ENCODE data around the gene RELL1.
A peak's percentile ranks its signal among the peaks of the same experiment; 100 is the strongest.

Gene RELL1

DNA sequence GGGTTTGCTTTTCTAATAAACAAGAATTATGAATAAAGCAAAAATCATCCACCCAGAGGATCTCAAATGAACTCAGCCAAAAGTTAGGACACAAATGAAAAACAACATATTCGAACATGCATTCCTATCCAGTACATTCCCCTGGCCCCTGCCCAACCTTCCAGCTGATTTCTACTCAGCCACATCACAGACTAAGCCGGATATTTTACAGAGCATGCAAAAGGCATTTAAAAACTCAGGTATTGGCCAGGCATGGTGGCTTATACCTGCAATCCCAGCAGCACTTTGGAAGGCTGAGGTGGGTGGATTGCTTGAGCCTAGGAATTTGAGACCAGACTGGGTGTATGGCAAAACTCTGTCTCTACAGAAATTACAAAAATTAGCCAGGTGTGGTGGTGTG, 54.6 kb downstream of the RELL1 start:
- DNase-seq: no peak

DNA sequence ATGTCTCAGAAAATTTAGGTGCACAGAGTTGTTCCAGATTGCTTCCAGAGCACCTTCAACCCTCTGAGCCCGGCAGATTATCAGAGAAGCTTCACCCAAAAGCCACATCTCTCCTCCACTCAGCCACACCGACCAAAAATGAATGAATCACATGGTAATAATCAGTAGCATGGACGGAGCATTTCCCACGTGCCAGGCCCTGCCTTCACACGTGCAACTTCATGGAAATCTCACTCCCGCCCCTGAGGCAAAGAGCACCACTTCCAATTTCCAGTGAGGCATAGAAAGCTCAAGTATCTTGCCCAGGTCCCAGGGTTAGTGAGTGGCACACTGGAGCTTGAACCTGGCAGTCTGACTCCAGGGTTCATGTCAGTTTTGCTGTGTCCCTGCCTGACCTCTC, 56.5 kb downstream of the RELL1 start:
- DNase-seq: no peak

DNA sequence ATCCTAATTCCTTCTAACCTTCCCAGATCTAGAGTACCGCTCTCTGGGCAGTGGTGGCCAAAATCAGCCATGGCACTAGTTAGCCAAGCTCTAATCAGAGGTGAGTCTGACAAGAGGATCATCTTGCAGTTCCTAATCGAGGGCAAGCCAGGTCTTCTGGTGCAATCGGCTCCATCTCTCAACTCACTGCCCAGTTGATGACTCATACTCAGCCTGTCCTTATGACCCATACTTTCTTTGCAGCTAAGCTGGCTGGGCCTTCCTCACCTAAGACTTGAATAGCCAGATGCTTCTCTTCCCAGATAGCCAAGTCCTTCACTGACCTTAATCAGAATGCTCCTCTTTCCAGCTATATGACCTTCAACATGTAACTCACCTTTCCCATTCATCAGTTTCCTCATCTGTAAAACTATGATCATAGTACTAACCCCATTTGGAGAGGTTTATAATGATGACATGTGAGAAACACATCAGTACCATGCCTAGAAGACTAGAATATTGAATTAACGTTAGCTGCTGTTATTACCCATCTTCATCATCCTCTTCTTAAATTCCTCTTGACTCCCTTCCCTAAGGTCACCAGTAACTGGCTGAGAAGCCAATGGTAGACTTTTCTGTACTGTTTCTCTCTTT, 57.1 kb downstream of the RELL1 start:
- DNase-seq: no peak

DNA sequence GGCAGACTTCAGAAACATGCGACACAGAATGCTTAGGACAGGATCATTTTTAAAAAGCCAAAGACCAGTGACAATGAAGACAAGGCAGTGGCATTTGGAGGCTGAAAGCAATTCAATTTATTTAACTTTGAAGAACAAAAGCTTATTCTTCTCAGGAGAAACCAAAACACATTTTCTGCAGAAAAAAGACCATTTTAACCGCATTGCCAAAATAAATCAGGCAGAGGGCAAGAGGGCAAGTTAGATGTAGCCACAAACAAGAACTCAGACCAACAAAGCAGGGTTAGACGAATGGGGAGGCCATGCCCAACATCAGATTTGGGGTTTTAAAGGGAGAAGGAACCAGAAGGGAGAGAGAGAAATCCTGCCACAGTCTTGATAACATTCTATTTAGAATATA, 58.9 kb downstream of the RELL1 start:
- DNase-seq: no peak

DNA sequence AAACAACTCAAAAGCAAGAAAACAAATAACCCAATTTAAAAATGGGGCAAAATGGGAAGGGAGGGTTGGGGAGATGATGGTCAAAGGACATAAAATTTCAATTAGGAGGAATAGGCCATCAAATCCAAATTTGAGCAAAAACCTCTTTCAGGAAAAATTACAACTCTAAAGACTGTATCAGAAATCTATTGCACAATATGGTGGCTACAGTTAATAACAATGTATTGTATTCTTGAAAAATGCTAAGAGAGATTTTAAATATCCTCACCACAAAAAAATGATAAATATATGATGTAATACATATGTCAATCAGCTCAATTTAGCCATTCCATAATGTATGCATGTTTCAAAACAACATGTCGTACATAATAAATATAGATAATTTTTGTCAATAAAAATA, 60.7 kb downstream of the RELL1 start:
- DNase-seq: no peak

DNA sequence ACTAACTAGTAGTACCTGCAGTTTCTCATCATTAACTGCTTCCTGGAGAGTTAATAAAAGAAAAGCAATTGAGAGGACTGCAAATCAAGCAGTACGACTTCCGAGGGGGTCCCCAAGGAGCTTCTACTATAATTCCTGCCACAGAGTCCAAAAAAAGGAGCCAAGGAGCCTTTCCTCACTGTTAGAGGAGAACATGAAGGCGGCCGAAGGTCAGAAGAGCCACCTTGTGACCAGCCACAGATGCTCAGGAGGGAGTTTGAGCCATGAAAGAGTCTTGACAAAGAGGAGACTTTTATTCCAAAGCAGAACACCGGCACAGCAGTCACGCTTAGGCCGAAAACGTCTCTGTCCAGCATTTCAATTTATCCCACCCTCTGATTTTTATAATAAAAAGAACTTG, 62.2 kb downstream of the RELL1 start:
- DNase-seq: no peak

DNA sequence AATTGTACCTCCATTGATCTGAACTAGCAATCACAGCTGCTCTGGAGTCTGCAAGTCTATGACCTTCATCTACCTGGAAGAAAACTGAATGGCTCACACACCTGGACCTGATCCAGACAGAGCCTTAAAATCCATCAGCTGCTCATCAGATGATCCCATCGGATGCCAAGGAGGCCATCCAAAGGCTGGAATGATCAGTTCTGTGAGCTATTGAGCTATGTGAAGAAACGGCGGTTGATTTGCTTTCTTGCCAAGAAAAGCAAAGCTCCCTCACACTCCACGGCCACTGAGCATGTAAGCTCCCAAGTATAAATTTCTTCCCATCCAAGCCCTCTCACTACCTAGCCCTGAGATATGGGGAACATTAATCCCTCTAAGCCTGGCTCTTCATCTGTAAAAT, 63.1 kb downstream of the RELL1 start:
- DNase-seq: no peak

DNA sequence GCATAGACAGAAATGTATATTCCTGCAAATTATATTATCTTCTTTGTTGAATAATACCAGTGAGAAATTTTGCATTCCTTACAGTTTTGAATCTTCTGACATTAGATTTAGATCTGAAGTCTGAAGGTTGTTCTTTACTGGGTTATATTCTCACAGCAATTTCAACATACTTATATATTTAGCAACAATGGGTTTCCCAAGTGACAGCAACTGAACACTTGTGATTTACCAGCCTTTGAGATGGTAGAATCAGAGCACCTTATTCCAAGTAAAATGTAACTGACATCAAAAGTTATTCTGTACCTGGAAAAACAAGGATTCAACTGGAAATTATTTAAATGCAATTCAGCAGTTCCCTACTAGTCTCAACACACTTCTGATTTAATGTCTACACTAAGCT, 66.0 kb downstream of the RELL1 start:
- no peak for DNase-seq

DNA sequence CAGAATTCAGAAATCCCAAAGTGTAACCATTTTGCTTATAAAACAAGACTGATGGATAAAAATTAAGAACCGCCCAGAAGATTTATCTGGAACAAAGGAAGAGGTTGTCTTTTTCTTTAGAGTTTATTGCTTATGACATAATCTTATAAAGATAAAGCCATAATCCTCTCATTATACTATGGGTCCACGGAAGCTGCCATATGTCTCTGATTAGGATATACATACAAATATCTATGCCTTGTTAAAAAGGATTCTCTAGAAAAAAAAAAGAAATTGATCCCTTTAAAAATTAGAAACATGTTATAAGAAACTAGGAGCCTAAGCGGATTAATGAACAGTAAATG, 70.5 kb downstream of the RELL1 start:
- no peak for DNase-seq

DNA sequence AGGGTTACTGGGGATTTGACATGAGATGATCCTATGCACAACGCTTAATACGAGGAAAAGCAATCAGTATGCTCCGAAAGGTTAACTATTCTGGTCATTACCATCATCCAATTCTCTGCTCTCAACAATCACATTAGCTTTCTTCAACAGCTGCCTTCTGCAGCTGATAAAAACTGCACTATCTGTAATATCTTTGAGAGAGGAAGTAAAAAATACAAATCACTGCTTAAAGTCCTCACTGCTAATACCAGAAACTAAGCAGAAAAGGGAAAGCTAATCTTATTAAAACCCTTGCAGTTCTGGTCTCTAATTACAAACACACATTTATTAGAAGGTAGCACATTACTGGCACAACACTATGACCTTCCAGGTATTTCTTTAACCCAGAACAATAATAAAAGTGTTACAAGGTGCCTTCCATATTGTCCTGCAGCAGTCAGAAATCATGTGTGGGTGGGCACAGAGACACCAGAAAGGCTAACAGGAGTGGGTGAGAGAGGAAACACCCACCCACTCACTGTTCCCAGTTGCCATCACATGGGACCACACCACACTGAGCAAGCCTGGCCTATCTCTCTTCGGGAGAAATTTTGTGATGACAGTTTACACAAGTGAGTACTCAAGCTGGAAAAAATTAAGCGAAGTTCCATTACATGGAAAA, 71.0 kb downstream of the RELL1 start:
- DNase-seq: no peak

DNA sequence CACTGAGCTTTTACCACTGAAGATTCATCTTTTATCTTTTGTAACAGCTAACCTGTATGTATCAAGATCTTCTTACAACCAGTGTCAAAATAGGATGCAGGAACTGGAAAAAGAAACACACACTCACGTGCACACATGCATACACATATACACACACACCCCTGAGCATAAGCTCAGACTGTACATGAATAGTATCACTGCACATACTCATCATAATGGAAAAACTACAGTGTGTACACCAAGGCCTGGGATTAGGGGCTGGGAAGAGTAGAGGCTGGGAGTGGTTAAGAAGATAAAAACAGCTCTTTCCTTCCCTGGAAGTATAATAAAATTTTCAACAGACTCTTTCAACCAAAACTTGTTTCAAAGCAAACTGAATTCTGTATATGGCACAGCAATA, 73.4 kb downstream of the RELL1 start:
- DNase-seq: no peak

DNA sequence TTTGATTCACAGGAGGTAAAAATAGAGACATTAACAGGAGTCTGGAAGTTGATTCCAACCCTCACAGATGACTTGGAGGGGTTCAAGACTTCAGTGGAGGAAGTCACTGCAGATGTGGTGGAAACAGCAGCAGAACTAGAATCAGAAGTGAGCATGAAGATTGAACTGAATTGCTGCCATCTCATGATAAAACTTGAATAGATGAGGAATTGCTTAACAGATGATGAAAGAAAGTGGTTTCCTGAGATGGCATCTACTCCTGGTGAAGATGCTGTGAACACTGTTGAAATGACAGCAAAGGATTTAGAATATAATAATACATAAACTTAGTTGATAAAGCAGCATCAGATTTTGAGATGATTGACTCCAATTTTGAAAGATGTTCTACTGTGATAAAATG, 76.5 kb downstream of the RELL1 start:
- no peak for DNase-seq

DNA sequence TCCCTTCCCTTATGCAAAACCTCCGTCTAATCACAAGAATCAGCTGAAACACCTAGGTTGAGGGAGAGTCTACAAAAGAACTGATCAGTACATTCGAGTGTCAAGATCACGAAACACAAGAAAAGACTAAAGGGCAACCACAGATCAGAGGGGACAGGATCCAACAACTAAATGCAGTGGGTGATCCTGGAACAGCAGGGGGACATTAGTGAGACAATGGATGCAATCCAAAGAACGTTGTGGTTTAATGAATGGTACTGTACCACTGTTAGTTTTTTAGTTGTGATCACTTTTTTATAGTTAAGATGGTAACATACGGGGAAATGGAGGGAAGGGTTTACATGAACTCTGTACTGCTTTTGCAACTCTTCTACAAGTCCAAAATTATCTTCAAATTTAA, 79.2 kb downstream of the RELL1 start:
- DNase-seq: no peak

DNA sequence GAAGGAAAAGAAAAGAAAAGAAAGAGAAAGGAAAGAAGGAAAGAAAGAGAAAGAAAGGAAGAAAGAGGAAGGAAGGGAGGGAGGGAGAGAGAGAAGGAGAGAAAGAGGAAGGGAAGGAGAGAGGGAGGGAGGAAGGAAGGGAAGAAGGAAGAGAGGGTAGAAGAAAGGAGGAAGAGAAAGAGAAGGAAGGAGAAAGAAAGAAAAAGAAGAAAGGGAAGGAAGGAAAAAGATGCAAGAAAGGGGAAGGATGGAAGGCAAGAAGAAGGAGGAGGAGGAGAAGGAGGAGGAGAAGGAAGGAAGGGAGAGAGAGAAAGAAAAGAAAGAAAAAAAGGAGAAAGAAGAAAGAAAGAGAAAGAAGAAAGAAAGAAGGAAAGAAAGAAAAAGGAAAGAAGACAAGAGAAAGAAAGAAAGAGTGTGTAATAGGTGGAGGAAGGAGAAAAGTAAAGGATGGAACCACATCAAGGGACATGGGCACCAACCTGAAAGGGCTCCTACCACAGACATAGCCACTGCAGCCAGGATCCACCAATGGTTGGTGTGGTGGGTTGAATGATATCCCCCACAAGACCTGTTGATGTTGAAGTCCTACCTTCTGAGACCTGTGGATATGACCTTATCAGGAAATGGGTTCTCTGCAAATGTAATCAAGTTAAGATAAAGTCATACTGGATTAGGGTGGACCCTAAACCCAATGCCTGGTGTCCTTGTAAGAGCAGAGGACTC, 80.2 kb downstream of the RELL1 start:
- DNase-seq: no peak

DNA sequence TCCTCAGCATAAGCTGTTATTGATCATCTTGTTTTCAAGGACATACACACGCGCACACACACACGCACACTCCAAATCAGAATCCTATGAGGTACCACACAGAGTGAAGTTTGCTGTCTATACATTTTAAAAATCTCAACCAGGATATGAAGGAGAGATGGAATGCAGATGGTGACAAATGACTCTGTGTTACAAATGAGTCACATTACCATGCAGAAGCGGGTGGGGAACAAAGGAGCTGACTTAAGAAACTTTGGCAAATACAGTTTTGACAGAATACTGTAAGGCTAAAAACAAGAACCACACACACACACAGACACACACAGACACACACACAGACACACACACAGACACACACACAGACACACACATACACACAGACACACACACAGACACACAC, 81.7 kb downstream of the RELL1 start:
- DNase-seq: no peak

DNA sequence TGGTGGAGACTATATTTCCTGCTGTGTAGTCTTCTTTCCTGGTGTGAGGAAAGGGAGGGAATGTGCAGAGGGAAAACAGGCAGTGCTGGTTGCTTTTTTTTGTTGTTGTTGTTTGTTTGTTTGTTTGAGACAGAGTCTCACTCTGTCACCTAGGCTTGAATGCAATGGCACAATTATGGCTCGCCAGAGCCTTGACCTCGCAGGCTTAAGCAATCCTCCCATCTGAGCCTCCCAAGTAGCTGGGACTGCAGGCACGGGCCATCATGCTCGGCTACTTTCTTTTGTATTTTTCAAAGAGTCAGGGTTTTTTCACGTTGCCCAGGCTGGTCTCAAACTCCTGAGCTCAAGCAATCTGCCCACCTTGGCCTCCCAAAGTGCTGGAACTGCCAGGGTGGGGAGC, 82.5 kb downstream of the RELL1 start:
- DNase-seq: no peak

DNA sequence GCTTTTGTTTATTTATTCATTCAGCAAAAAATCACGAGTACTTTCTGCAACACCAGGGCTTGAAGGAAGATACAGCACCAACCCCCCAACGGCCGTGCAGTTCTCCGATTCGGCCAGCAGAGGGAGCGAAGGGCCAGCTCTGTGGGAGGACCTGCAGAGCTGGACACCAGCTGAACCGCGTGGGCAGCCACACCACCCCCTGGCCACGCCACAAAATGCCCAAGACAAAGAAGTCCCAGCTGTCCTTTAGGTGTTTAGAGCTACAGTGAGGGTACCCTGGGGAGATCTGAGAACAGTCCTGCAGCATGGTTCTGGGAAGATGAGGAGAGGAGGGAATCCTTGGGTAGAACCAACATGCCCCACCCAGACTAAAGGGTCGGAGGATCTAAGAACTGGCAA, 83.1 kb downstream of the RELL1 start:
- peak; percentile 73 for DNase-seq

DNA sequence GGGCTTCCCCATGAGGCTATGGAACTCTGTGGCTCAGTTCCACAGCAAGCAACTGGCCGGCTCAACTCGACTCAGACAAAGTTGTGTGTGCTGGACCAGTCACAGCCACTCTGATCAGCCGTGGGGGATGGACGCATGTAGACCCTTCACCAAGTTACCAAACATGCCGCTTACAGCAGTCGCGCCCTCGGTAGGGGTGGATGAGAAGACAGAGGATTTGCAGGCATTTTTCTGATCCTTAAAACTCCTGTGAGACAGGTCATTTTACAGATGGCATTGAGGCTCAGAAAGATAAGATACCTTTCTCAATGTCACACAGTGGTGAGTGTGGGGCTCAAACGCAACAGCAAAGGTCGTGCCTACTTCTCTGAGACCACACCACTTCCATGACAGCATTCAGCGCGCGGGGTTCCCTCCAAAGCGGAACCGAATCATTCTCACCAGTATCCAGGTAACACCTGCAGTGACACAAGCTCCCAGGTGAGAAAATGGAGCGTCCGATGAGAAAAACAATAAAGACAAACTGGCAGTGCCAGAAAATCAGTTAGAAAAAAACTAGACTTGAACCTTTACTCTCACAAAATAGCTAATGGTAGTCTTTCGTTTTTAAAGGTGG, 83.6 kb downstream of the RELL1 start:
- DNase-seq: no peak

DNA sequence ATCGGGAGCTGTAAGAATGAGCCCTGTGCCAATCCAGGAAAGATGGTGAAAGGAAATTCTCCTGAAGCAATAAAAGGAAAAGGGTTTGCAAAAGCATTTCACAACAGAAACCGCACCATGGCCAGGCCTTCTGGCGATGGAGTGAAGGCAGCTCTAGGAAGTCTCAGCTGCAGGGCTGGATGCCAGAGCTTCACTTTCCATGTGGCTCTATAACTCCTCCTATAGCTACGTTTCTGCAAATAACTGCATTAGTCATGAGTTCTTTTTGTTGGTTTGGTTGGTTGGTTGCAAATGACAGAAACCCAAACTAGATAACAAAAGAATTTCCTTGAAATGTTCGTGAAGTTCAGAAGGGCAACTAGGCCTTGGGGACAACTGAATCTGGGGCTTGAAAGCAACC, 84.6 kb downstream of the RELL1 start:
- no peak for DNase-seq

DNA sequence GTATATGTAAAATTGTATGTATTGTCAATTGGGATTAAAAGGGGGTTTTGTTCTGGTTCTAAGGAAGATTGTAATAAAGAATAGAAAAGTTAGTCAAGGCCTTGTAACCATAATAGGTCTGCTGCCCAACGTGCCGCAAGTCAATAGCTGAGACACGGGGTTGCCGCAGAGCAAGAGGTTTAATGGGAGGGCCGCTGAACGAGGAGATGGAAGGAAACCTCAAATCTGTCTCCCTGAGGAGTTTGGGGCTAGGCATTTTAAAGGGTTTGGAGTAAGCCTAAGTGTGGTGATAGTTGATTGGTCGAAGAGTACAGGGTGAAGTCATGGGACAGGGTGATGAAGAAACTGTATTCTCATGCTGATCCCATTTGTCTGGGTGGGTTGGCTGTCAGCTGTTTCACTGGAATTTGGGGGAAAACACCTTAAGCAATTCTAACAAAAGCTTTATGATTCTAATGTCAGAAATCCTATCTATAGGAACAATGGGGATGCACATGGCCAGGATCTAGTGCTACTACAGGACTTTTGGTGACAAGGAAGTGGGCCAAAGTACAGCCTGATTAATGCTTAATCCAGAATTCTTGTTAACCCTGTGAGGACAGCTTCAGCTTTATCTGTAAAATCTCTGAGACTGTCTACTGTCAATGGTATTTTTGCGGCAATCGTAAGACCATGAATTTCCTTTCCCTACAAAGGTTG, 86.9 kb downstream of the RELL1 start:
- no peak for DNase-seq

DNA sequence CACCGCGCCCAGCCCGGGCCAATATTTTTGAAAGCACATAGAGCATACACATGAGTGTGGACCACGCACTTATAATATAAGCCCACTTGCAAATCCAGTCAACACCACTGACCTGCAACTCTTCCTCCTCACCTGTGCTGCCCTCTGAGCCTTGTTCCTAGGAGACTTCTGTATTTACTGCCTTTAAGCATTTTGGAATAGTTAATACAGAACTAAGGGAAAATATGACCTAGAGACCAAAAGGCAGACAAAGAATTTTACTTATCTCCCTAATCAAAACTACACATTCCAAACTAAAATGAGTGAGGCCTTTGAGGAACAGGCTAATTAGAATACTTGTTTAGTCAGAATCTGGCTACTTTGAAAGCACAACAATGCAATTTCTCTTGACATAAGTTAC, 89.1 kb downstream of the RELL1 start:
- no peak for DNase-seq

DNA sequence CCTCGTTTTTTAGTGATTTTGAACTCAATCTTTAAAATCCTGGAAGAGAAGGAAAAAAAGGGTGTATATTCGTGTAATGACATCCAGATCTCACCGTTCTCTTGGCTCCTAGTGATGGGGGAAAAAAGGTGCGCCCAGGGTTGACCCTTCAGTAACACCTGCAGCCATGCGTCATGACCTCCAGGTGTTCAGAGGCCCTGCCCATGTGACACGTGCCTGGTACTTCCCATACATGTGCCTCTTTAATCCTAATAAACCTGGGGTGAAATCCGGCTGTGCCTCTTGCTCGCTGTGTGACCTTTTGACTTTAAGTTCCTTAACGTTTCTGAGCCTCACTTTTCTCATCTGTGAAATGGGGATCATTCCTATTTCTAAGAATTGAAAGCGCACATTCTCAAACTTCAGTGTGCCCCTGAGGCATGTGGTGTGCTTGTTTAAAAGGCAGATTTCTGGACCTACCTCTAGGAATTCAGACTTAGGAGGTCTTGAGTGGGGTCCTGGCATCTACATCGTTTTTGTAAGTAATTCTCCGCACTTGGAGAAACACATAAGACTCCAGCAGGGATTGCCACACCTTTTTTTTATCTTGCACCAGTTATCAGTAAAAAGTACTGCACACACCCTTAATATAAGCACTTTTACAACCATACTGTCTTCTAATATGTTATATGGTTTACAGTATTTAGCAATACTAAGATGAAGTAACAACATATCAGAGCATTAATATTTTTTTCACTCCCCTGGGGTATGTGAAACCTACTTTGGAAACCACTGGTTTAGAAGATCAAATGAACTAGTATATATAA, 90.1 kb downstream of the RELL1 start:
- no peak for DNase-seq

DNA sequence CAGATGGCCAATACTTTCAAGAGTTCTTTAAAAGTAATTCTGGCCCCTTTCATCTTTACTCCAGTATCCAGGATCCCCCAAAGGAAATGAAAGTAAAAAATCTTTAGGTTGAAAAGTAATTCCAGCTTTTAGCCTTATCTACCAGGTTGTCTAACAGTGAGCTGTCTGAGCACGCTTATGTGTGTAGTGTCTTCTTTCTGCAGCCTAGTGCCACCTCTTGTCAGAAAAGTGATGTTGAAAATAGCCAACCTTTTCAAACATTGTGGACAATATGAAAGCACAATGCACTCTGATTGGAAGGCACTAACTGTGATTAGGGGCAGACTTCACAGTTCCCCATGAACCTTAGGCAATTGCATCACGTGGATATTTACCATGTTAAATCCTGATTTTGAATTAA, 92.1 kb downstream of the RELL1 start:
- DNase-seq: no peak

Measured in activated naive CD4-positive, alpha-beta T cell treated with anti-CD3 and anti-CD28 coated beads, Interleukin-2, amount 50 U/mL, for 16 hours (primary cell).